AG09309 (cell line): ENCODE results near the gene GALNT10.

Experiments used
- DNase-seq: peaks from one replicate; pipeline ENCODE4 v3.0.0-alpha.2; 2010; ENCODE audit warnings: low read depth
- H3K4me3 ChIP-seq: 2 replicates; pipeline ENCODE4 v1.5.1; 2011; ENCODE audit warnings: mild to moderate bottlenecking, low read depth, low read length, moderate library complexity; ENCODE audit not compliant: control insufficient read depth
- CTCF ChIP-seq: IDR thresholded peaks from 2 replicates; pipeline ENCODE4 v1.5.1; 2011; ENCODE audit warnings: mild to moderate bottlenecking, low read depth, low read length, inconsistent platforms; ENCODE audit not compliant: insufficient read depth, control insufficient read depth; ENCODE audit errors: missing control alignments

GALNT10 gene

DNA sequence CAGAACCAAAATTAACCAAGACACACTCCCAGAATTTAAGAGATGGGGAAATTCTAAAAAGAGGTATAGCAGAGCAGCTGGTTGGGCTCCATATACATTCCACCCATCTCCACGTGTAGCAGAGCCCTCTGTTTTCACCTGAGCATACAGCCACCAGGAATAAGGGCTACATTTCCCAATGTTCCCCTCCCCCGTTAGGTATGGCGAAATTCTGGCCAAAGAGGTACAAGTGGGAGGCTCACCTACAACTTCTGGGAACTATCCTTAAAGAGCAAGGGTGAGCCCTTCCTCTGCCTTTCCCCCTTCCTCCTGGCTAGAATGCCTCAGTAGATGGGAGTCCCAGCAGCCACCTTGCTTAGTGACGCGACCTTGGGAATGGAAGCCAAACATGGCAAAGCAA is 250.0 kb downstream of the GALNT10 start:
- no peak for DNase-seq
- TF ChIP-seq CTCF: no peak
- H3K4me3 ChIP-seq: no peak overlapping the region

- no peak for DNase-seq
- no peak overlapping the region for H3K4me3 ChIP-seq
- no peak for TF ChIP-seq CTCF
Observed at GRCh38 chr5:154442801-154443200, 252.3 kb downstream of the GALNT10 start.

- no peak for TF ChIP-seq CTCF
- peak overlapping the region; percentile 57 for H3K4me3 ChIP-seq
- DNase-seq: no peak
Observed at GRCh38 chr5:154444556-154445421, 254.3 kb downstream of the GALNT10 start.

- H3K4me3 ChIP-seq: peak within 1 kb of the TSS; percentile 57
- no peak for TF ChIP-seq CTCF
- DNase-seq: peak; percentile 74
Observed at GRCh38 chr5:154445422-154446194, 255.1 kb downstream of the GALNT10 start, which contains the start of gene SAP30L. Gene SAP30L, plus strand, starts transcription at chr5:154445997. Its CDS starts 608 bp downstream, at chr5:154446605.

DNA sequence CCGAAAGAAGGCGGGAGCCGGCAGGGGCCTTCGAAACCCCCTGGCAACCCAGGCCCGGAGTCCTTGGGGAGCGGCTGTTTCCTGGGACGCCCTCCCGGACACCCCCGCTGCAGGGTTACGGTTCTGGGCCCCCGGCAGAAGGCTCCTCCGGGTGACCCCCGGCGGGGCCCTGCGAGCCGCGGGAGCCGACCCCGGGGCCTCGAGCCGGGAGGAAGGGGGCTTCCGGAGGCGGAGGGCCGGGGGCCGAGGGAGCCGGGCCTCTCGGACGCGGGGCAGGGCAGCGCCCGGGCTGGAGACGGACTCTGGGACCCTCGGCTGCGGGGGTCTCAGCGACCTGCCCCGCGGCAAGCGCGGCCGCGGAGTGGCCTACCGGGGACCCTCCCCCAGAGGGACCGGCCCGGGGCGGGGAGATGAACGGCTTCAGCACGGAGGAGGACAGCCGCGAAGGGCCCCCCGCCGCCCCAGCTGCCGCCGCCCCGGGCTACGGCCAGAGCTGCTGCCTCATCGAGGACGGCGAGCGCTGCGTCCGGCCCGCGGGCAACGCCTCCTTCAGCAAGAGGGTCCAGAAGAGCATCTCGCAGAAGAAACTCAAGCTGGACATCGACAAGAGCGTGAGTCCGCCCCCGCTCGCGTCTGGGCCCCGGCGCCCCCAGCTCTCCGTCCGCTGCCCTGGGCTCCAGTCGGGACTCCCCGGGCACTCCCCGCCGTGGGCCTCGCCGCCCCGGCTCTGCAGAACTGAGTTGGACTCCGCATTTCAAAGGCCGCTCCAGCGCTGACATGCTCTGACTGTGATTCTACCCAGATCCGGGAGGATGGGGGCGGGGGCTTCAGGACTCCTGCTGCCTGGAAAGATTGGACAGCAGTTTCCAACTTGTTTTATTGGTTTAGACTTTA is 255.9 kb downstream of the GALNT10 start:
- H3K4me3 ChIP-seq: peak overlapping the region; percentile 57
- TF ChIP-seq CTCF: no peak
- DNase-seq: no peak
